LNCAP (cell line): ENCODE measurements around the gene PRRG1.

Source experiments
- CTCF ChIP-seq: fragments of 450-650 bp; IDR thresholded peaks from 2 replicates; pipeline ENCODE4 v1.5.1; 2017; ENCODE audit warnings: mild to moderate bottlenecking

Gene PRRG1

GRCh38 chrX:37476571-37477170, 127.5 kb downstream of the PRRG1 start:
- TF ChIP-seq CTCF = no peak

- TF ChIP-seq CTCF = no peak
These were observed 136.3 kb downstream of the PRRG1 start for GRCh38 chrX:37485429-37485828.

GRCh38 chrX:37487271-37487670, 138.1 kb downstream of the PRRG1 start:
- no peak for TF ChIP-seq CTCF

- TF ChIP-seq CTCF = no peak
These were observed 139.2 kb downstream of the PRRG1 start for GRCh38 chrX:37488323-37488722.

- TF ChIP-seq CTCF = no peak
These were observed 142.5 kb downstream of the PRRG1 start for GRCh38 chrX:37491686-37492085.

GRCh38 chrX:37495760-37496159, 146.6 kb downstream of the PRRG1 start:
- peak; percentile 28; the same call in 1 of the 2 replicates for TF ChIP-seq CTCF

GRCh38 chrX:37504991-37505390, 155.8 kb downstream of the PRRG1 start:
- TF ChIP-seq CTCF = no peak
